CD4-positive, alpha-beta T cell treated with Interleukin-17A for 1 hour (primary cell): ENCODE data around the gene KCND3.

Experiments used
- DNase-seq: peaks from one replicate; pipeline ENCODE4 v3.0.0-alpha.2; 2020

Gene KCND3

DNA sequence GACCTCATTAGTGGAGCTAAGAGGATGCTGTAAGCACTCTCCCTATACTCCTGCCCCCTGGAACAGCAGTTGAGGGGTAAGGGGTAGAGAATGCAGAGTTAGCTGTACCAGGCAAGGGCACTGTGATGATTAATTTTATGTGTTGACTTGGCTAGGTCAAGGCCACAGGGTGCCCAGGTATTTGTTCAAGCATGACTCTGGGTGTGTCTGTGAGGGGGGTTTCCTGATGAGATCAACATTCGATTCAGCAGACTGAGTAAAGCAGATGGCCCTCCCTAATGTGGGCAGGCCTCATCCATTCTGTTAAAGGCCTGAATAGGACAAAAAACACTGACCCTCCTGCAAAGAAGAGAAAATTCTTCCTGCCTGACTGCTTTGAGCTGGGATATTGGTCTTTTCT is 110.8 kb downstream of the KCND3 start:
- DNase-seq = no peak

GRCh38 chr1:111878091-111878490 is 111.4 kb downstream of the KCND3 start:
- DNase-seq = no peak

DNA sequence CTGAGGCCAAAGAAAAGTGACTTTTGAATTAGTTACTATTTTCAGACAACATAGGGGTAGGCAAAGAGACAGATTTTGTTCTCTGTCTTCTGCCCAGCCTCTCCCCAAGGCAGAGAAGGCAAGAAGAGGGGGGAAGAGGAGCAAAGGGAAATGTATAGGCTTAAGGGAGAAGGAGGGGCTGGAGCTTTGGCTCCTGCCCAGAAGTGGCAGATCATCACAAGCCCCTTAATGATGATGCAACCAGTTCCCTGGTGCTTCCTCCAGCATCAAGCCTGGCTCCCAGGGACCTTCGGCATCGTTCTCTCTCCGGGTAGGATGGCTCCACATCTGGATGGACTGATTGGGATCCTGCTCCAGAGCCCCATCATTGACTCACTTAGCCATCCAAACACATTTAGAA is 112.8 kb downstream of the KCND3 start:
- DNase-seq = no peak

DNA sequence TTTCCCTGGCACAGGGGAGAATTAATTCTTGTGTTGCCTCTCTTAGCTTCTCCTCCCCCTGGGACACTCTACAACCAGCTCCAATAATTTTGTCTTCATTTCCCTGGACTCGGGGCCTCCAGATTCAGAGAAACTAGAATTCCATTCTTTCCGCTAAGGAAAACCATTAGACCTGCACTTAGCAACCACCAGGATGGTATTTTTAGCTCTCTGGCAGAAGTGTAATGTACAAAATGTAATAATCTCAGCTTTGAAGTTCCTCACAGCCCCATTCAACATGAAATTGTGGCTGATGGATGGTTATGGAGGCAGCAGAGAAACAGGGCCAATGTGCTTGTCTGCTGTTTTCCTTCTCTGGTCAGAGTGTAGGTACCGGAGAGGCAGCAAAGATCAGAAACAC is 113.8 kb downstream of the KCND3 start:
- DNase-seq = no peak

- DNase-seq = no peak
Measured at GRCh38 chr1:111873460-111874030, 115.9 kb downstream of the KCND3 start.

DNA sequence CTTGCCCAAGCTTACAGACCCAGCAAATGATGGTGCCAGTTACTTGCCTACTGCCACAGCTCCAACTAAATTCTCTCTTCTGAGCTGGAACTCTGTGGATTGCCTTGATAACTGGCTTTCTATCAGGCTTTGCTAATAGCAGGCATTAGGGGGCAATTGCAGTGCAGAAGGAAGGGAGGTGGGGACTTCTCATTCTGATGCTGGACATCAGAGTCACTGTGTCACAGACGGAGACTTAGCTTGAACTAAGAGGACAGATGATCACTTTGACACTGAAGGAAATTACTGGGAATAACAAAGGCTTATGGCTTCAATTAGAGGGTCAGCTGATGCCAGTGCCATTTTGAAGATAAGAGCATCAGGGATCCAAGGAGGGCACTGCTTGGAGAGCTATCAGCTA is 119.3 kb downstream of the KCND3 start:
- DNase-seq = no peak

DNA sequence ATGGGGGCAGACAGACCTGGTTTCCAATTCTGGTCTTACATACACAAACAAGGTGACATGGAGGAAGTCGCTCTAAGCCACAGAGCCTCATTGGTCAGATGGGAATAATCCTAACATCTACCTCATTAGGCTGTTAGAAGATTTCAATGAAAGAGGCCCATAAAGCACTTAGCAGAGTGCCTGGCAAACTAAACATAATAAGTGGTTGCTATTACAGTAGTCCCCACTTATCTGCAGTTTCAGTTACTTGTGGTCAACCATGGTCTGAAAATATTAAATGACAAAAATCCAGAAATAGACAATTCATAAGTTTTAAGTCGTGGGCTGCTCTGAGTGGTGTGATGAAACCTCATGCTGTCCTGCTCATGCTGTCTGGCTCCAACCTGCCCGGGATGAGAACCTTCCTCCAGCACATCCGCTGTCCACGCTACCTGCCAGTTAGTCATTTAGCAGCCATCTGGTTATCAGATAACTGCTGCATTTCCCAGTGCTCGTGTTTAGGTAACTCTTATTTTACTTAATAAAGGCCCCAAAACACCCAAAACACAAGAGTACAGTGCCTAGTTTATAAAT is 121.5 kb downstream of the KCND3 start:
- DNase-seq = no peak

DNA sequence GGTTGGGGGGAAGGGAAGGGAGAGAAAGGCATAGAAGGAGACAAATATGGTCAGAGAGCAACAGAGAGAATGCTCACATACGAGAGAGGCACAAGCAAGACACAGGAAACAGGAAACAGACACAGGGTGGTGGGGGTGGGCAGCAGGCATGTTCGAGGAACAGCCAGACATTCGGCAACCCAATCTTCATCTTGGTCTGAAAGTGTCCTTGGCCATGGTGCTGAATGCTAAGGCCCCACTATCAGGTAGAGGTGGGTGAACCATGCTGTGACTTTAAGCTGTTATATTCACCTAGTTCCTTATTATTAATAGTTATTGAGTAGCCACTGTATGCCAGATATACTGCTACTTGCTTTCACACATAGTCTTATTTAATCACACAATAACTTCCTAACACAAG is 124.6 kb downstream of the KCND3 start:
- DNase-seq = no peak

DNA sequence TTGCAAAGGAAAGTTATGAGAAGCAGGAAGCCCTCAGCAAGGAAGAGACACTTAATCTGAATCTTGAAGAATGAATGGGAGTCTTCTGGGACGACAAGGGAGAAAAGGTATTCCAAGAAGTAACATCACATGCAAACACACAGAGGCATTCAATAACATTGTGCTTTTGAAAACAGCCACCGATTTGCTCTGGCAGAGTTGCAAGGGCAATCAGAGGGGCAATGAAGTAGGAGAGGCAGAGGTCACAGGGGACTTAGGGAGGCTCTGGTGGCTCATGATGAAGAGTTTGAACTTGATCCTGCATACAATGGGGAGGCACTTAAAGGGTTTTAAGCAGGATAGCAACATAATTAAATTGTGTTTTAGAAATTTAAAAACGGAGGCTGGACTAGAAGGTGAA is 126.1 kb downstream of the KCND3 start:
- no peak for DNase-seq

- DNase-seq = no peak
Measured at GRCh38 chr1:111862599-111862998, 126.9 kb downstream of the KCND3 start.

DNA sequence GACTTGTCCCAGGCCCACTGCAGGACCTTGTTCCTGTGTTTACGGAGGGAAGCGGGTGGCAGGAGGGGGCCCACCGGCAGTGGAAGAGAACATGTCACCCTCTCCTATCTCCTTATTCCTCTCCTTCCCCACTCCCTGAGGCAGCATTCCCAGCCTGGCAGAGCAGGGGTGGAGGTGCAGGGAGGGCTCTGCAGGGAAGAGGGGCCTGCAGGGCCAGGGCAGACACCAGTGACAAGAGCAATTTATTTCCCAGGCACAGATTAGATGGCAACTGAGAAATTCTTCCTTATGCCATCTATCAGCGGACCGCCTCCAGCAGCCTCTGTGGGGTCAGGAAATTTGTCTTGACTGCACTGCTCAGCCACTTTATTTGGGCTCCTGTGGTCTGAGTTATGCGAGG is 127.9 kb downstream of the KCND3 start:
- no peak for DNase-seq

- DNase-seq = no peak
Measured at GRCh38 chr1:111857194-111857651, 132.2 kb downstream of the KCND3 start.

DNA sequence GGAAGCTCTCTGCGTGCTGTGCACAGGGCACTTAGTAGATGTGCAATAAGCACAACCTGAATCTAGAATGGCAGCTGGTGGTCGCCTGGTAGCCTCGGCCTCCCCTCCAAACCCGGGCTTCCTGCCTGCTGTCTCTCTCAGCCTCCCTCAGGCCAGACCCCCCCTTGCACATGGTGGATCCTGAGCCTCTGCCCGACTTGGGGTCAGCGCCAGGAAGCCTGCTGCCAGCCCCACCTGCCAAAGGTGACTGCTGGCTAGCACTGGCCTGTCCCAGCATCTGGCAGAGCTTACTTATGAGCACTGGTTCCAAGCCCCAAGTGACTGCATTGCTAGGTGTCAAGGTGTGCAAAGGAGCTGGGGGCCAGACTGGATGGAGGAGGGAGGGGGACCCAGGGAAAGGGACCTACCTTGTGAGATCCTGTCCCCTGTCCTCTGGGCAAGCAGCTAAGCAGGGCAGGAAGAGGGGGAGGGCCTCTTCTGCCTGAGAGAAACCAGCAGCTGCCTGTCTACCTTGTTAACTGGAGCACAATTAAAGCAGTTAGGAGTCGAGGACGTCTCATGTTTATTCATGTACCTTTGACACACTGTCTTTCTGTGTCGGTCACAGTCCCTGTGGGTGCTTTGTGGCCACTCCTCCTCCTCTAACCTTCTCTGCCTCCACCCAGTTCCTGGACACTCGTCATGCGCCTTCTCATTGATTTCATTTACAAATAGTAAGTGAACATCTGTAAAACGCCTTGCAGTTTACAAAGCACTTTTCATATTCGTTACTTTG is 132.9 kb downstream of the KCND3 start:
- no peak for DNase-seq

DNA sequence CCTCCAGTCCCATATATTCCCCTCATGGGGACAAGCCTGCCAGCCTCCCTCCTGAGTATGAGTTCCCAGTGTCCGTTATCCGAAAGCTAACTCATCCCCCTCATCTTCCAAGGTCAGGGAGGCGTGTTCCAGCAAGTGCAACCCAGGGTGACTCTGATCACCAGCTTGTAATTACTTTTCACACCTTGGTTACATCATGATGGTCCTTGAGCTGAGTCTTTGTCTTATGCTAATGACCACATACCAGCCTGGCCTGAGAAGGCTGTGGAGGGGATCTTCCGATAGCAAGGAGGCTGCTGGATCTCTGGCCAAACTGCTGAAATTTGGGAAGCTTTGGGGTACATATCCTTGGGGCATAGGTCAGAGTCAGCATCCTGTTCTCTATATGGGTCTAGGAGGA is 134.2 kb downstream of the KCND3 start:
- no peak for DNase-seq

DNA sequence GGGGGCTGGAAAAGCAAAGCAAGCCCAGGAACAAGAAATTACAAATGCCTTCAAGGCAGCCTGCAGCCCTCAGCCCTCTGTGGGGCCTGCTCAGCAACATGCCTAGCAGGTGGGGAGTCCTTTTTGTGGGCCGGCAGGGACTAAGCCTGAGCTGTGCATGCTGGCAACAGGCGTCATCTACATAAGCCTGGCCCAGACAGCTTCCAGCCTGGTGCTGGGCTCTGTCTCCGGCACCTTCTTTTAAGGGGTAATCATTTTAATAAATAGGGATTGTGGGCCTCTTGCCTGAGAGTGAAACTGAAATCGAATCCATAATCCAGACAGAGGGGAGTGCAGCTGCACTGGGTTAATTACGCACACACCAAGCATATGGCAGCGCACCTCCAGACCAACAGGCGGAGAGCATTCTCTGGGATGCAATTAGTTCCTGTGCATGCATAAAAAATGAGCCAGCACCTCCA is 137.2 kb downstream of the KCND3 start:
- no peak for DNase-seq

GRCh38 chr1:111851552-111851951 is 137.9 kb downstream of the KCND3 start:
- DNase-seq = no peak

- DNase-seq = no peak
Measured at GRCh38 chr1:111850109-111850508, 139.4 kb downstream of the KCND3 start.

- no peak for DNase-seq
Measured at GRCh38 chr1:111848852-111849545, 140.5 kb downstream of the KCND3 start.

DNA sequence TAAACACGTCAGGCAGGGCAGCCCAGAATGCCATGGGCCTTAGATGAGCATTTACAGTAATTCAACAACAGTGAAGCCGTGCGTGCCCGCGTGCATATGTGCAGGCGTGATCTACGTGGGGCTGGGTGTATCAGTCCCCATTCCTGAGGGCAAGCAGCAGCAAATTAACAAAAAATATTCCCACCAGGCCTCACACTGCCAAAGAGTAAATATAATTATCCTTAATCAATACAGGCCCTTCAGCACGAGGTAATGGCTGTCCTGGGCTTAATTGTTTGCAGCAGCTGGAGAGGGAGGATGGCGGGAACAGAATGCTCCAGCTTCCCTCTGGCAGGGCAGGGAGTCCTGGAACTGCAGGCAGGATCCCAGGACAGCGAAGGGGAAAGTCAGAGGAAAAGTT is 142.0 kb downstream of the KCND3 start:
- no peak for DNase-seq

- no peak for DNase-seq
Measured at GRCh38 chr1:111846842-111847241, 142.6 kb downstream of the KCND3 start.

- no peak for DNase-seq
Measured at GRCh38 chr1:111843177-111843576, 146.3 kb downstream of the KCND3 start.

DNA sequence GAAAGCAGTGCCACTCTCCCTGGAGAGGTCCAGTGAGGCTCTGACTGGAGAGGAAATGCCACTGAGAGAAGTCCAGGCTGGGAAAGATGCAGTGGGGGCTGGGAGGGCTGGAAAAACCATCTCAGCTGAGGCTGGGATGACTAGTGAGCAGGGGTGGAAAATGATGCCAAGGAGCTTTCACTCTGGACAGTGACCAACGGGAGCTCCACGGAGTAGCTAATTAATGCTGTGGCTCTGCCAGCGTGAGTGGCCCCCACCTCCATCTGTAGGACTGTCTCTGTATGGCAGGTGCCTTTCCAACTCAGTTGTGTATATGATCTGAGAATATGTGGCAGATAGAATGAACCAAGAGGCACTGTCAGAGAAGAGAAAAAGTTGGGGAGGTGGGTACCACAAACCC is 147.1 kb downstream of the KCND3 start:
- no peak for DNase-seq

GRCh38 chr1:111841746-111842145 is 147.7 kb downstream of the KCND3 start:
- no peak for DNase-seq

DNA sequence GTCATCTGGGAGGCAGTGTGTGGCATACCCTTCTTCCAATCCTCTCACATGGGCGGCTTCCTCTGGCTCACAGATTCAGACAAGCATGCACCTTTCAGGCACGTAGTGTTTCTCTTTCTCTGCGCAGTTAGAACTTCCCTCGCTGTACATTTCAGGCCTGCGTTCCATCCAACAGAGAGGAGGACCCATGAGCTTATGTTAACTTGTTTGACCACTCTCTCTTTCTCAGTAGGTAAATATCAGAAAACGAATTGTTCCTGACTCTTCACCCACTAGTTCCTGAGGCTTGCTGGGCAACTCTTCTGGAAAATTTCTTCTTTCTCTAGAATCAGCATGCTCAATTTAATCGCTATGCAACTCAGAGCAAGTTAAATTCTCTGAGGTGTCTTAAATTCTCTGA is 148.3 kb downstream of the KCND3 start:
- no peak for DNase-seq
